Neural progenitor cell (in vitro differentiated cells): Measurements from ENCODE around the gene DOCK10.

Experiments
- CTCF ChIP-seq: fragments of 200-600 bp; sonication (generic); IDR thresholded peaks from 2 replicates; pipeline ENCODE4 v1.5.1; 2017; ENCODE audit warnings: antibody characterized with exemption, mild to moderate bottlenecking
- EZH2 ChIP-seq: fragments of 200-600 bp; sonication (generic); IDR thresholded peaks from 2 replicates; pipeline ENCODE4 v1.6.1; 2017; ENCODE audit warnings: antibody characterized with exemption, mild to moderate bottlenecking, moderate library complexity

GRCh38 chr2:224757934-224758548 is 284.2 kb downstream of the DOCK10 start:
- TF ChIP-seq CTCF (no peak), EZH2 (no peak)
